ENCODE measurements around the gene C3orf22.
"Not testable (repeated sequence)": the region's sequence is repeated elsewhere in the genome, so short reads cannot be mapped to it uniquely, and the experiment has no call there.

C3orf22 gene

GRCh38 chr3:126558336-126559071 lies at the start of gene C3orf22:
Gene C3orf22 (minus strand): TSS chr3:126558932. CDS start chr3:126553390, 5,542 bp downstream.
- no peak within 1 kb of the TSS for H3K27ac Mint-ChIP-seq
- ATAC-seq (ENCODE audit: low read depth): no peak
- H3K36me3 Mint-ChIP-seq: peaks cover 3% of the 10 kb centered on the region
- DNase-seq (ENCODE audit: low spot score in 2 of 2): peak in 1 of 2 donors; percentile 4
- H3K9me3 Mint-ChIP-seq: peaks cover 12% of the 10 kb centered on the region
- H3K4me3 Mint-ChIP-seq: no peak within 1 kb of the TSS
- H3K4me1 Mint-ChIP-seq: no peaks in the 10 kb centered on the region
- H3K27me3 Mint-ChIP-seq: peaks cover 4% of the 10 kb centered on the region

GRCh38 chr3:126607214-126607908 lies 48.6 kb upstream of the C3orf22 start:
- Mint-ChIP-seq H3K4me3 (no peak overlapping the region), H3K4me1 (no peaks in the 10 kb centered on the region), H3K27me3 (peaks cover 14% of the 10 kb centered on the region), H3K27ac (no peak overlapping the region), H3K9me3 (no peaks in the 10 kb centered on the region), H3K36me3 (peaks cover 1% of the 10 kb centered on the region)
- no peak for ATAC-seq (ENCODE audit: low read depth)
- DNase-seq (ENCODE audit: low spot score in 2 of 2): no peak

- peaks cover 17% of the 10 kb centered on the region for H3K27me3 Mint-ChIP-seq
- no peak for ATAC-seq (ENCODE audit: low read depth)
- no peak overlapping the region for H3K27ac Mint-ChIP-seq
- no peaks in the 10 kb centered on the region for H3K4me1 Mint-ChIP-seq
- H3K9me3 Mint-ChIP-seq: no peaks in the 10 kb centered on the region
- no peak for DNase-seq (ENCODE audit: low spot score in 2 of 2)
- H3K36me3 Mint-ChIP-seq: peaks cover 1% of the 10 kb centered on the region
- no peak overlapping the region for H3K4me3 Mint-ChIP-seq
Measured at GRCh38 chr3:126606001-126606400, 47.3 kb upstream of the C3orf22 start.

DNA sequence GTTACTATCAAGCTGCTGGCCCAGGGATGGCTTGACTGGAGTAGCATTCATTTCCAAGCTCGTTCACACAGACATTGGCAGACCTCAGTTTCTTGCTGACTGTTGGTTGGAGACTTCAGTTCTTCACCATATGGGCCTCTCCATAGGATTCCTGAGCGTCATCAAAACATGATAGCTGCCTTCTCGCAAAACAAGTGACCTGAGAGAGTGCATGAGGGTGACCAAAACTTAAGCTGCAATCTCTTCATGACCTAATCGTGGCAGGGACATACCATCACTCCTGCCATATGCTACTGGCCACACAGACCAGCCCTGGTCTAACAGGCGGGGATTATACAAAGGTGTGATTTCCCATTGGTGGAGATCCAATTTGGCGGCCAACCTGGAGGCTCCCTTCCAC lies 46.0 kb upstream of the C3orf22 start:
- H3K36me3 Mint-ChIP-seq: peaks cover 1% of the 10 kb centered on the region
- H3K4me1 Mint-ChIP-seq: no peaks in the 10 kb centered on the region
- no peaks in the 10 kb centered on the region for H3K9me3 Mint-ChIP-seq
- H3K27me3 Mint-ChIP-seq: peaks cover 17% of the 10 kb centered on the region
- no peak overlapping the region for H3K27ac Mint-ChIP-seq
- H3K4me3 Mint-ChIP-seq: no peak overlapping the region
- DNase-seq (ENCODE audit: low spot score in 2 of 2): no peak
- no peak for ATAC-seq (ENCODE audit: low read depth)

DNA sequence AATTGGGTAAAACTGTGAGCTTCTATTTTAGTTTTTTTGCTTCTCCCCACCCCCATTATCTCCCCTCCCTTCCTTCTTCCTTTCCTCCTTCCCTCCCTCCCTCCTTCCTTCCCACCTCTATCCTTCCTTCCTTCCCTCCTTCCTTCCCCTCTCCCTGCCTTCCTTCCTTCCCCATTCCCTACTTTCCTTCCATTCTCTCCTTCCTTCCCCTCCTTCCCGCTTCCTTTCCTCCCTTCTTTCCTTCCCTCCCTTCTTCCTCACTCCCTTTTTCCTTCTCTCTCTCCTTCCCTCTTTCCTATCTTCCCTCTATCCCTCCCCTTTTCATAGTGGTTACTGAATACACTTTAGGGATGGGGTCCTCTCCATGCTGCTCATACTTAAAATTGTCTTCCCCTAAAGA lies 40.4 kb upstream of the C3orf22 start:
- no peak overlapping the region for H3K27ac Mint-ChIP-seq
- no peaks in the 10 kb centered on the region for H3K4me1 Mint-ChIP-seq
- peaks cover 3% of the 10 kb centered on the region for H3K9me3 Mint-ChIP-seq
- H3K27me3 Mint-ChIP-seq: peaks cover 19% of the 10 kb centered on the region
- ATAC-seq (ENCODE audit: low read depth): no peak
- no peak for DNase-seq (ENCODE audit: low spot score in 2 of 2)
- H3K4me3 Mint-ChIP-seq: no peak overlapping the region
- peaks cover 5% of the 10 kb centered on the region for H3K36me3 Mint-ChIP-seq

- peaks cover 11% of the 10 kb centered on the region for H3K27me3 Mint-ChIP-seq
- not testable (repeated sequence) for H3K9me3 Mint-ChIP-seq; H3K4me1 Mint-ChIP-seq; H3K4me3 Mint-ChIP-seq; ATAC-seq (ENCODE audit: low read depth); H3K27ac Mint-ChIP-seq; H3K36me3 Mint-ChIP-seq; DNase-seq (ENCODE audit: low spot score in 2 of 2)
Measured at GRCh38 chr3:126595479-126595878, 36.7 kb upstream of the C3orf22 start.

GRCh38 chr3:126591515-126591914 lies 32.8 kb upstream of the C3orf22 start:
- not testable (repeated sequence) for H3K9me3 Mint-ChIP-seq; H3K4me1 Mint-ChIP-seq; H3K36me3 Mint-ChIP-seq; H3K4me3 Mint-ChIP-seq; H3K27ac Mint-ChIP-seq; DNase-seq (ENCODE audit: low spot score in 2 of 2); ATAC-seq (ENCODE audit: low read depth)
- H3K27me3 Mint-ChIP-seq: peaks cover 11% of the 10 kb centered on the region

DNA sequence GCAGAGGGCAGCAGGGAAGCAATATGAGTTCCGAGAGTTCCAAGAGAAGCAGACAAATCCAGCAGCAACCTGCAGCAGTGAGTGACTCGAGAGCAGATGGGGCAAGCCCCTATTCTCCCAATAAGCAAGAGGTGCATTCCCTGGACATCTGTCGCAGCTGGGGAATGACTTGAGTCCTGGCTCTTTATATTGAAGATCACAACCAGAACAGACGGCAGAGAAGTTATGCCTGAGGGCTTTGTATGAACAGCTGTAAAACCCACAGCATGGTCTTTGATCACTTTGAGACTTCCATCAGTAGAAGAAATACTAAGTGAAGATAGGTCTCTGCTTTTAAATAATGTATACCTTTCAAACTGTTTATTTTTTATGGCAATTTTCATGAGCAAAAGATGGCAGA lies 23.6 kb upstream of the C3orf22 start:
- Mint-ChIP-seq H3K4me1 (no peaks in the 10 kb centered on the region), H3K27ac (no peak overlapping the region), H3K27me3 (peaks cover 10% of the 10 kb centered on the region), H3K4me3 (no peak overlapping the region), H3K36me3 (no peaks in the 10 kb centered on the region), H3K9me3 (no peaks in the 10 kb centered on the region)
- DNase-seq (ENCODE audit: low spot score in 2 of 2) (no peak), ATAC-seq (ENCODE audit: low read depth) (no peak)

GRCh38 chr3:126581569-126581968 lies 22.8 kb upstream of the C3orf22 start:
- H3K27ac Mint-ChIP-seq: no peak overlapping the region
- ATAC-seq (ENCODE audit: low read depth): no peak
- no peaks in the 10 kb centered on the region for H3K9me3 Mint-ChIP-seq
- no peak overlapping the region for H3K4me3 Mint-ChIP-seq
- H3K36me3 Mint-ChIP-seq: no peaks in the 10 kb centered on the region
- H3K27me3 Mint-ChIP-seq: peaks cover 12% of the 10 kb centered on the region
- no peak for DNase-seq (ENCODE audit: low spot score in 2 of 2)
- no peaks in the 10 kb centered on the region for H3K4me1 Mint-ChIP-seq

GRCh38 chr3:126580746-126581145 lies 22.0 kb upstream of the C3orf22 start:
- peaks cover 12% of the 10 kb centered on the region for H3K27me3 Mint-ChIP-seq
- no peak for DNase-seq (ENCODE audit: low spot score in 2 of 2)

DNA sequence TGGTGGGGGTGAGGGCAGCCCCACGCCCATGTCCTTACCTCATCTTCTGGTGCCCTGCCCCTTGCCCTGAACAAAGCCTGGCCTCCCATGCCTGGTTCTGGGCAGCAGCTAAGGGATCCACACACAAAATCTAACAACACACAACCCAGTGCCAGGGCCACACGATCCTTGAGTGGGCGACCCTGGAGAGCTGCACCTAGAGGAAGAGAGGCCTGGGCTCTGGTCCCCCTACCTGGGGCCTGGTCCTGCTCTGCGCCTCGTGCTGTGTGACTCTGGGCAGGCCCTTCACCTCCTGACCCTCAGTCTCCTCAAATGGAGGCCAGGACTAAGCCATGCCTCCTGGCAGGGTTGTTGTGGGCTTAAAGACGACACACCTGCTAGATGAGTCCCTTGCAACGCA lies 20.0 kb upstream of the C3orf22 start:
- peaks cover 14% of the 10 kb centered on the region for H3K27me3 Mint-ChIP-seq
- H3K36me3 Mint-ChIP-seq: no peaks in the 10 kb centered on the region
- H3K27ac Mint-ChIP-seq: no peak overlapping the region
- H3K4me3 Mint-ChIP-seq: no peak overlapping the region
- no peak for ATAC-seq (ENCODE audit: low read depth)
- no peaks in the 10 kb centered on the region for H3K4me1 Mint-ChIP-seq
- no peaks in the 10 kb centered on the region for H3K9me3 Mint-ChIP-seq
- no peak for DNase-seq (ENCODE audit: low spot score in 2 of 2)

More at GRCh38 chr3:126580746-126581145, 22.0 kb upstream of the C3orf22 start:
- no peaks in the 10 kb centered on the region for H3K36me3 Mint-ChIP-seq
- no peak overlapping the region for H3K4me3 Mint-ChIP-seq
- no peak for ATAC-seq (ENCODE audit: low read depth)
- no peaks in the 10 kb centered on the region for H3K9me3 Mint-ChIP-seq
- no peak overlapping the region for H3K27ac Mint-ChIP-seq
- H3K4me1 Mint-ChIP-seq: no peaks in the 10 kb centered on the region

GRCh38 chr3:126577261-126577660 lies 18.5 kb upstream of the C3orf22 start:
- ATAC-seq (ENCODE audit: low read depth): no peak
- no peak overlapping the region for H3K27ac Mint-ChIP-seq
- peaks cover 15% of the 10 kb centered on the region for H3K27me3 Mint-ChIP-seq
- DNase-seq (ENCODE audit: low spot score in 2 of 2): no peak
- no peaks in the 10 kb centered on the region for H3K4me1 Mint-ChIP-seq
- H3K36me3 Mint-ChIP-seq: no peaks in the 10 kb centered on the region
- H3K4me3 Mint-ChIP-seq: no peak overlapping the region
- no peaks in the 10 kb centered on the region for H3K9me3 Mint-ChIP-seq

DNA sequence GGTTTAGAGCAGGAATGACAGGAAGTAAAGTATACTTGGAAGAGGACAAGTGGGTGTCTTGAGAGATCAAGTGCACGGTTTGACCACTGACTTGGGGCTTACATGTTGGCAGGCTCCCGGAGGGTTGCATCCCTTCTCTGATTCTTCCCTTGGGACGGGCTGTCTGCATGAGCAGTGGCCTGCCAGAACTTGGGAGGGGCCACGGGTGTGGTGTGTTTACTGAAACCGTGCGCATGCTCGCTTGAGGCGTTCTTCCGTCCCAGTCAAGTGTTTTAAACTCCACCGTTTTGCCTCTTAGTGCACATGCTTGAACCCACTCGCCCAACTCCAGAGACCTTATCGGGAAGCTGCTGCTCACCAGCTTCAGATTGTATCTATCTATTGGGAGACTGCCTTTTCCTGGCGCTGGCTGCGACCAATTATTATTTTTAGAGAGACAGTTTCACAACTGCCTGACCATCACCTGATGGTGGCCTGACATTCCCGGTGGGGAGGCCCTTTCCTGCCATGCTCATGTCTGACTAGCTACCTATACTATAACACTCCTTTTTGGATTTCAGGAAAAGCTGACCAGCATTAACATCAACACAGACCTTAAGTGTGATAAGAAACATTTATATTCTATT lies 14.9 kb upstream of the C3orf22 start:
- Mint-ChIP-seq H3K4me1 (no peaks in the 10 kb centered on the region), H3K27me3 (peaks cover 11% of the 10 kb centered on the region), H3K36me3 (no peaks in the 10 kb centered on the region), H3K4me3 (no peak overlapping the region), H3K9me3 (no peaks in the 10 kb centered on the region), H3K27ac (no peak overlapping the region)
- no peak for DNase-seq (ENCODE audit: low spot score in 2 of 2)
- no peak for ATAC-seq (ENCODE audit: low read depth)

- no peaks in the 10 kb centered on the region for H3K36me3 Mint-ChIP-seq
- no peak overlapping the region for H3K27ac Mint-ChIP-seq
- DNase-seq (ENCODE audit: low spot score in 2 of 2) (no peak), ATAC-seq (ENCODE audit: low read depth) (no peak)
- no peak overlapping the region for H3K4me3 Mint-ChIP-seq
- H3K9me3 Mint-ChIP-seq: no peaks in the 10 kb centered on the region
- no peaks in the 10 kb centered on the region for H3K4me1 Mint-ChIP-seq
- H3K27me3 Mint-ChIP-seq: peaks cover 9% of the 10 kb centered on the region
Measured at GRCh38 chr3:126571078-126571477, 12.3 kb upstream of the C3orf22 start.

Measured in memory B cell (primary cell).